Lower lobe of right lung (tissue), 2 donors: Measurements from ENCODE around the gene MLC1. TPM values are rescaled to one million over a fixed set of nuclear protein-coding genes. Genes with fewer than 3 reads are reported as not detected.
A peak's percentile ranks its signal among the peaks of the same experiment; 100 is the strongest.

Experiments
- ATAC-seq, 2 donors: fragments of 200-7000 bp; cut with Tn5 transposase; one replicate each; pipeline ENCODE4 v1.9.1; 2020 to 2022; ENCODE audit warnings: mild to moderate bottlenecking in 2 of 2, moderate library complexity in 2 of 2
- DNase-seq: peaks from one replicate; pipeline ENCODE4 v3.0.0-alpha.2; 2020
- H3K27ac ChIP-seq: fragments of 200-600 bp; one replicate; pipeline ENCODE4 v1.8.0; 2022
- H3K27me3 ChIP-seq: fragments of 200-600 bp; one replicate; pipeline ENCODE4 v1.8.0; 2022; ENCODE audit warnings: low read depth
- H3K36me3 ChIP-seq: fragments of 200-600 bp; one replicate; pipeline ENCODE4 v1.8.0; 2022; ENCODE audit warnings: mild to moderate bottlenecking
- H3K4me1 ChIP-seq: fragments of 200-600 bp; one replicate; pipeline ENCODE4 v1.8.0; 2022
- H3K4me3 ChIP-seq: fragments of 200-600 bp; one replicate; pipeline ENCODE4 v1.8.0; 2022; ENCODE audit warnings: mild to moderate bottlenecking
- H3K9me3 ChIP-seq: fragments of 200-600 bp; one replicate; pipeline ENCODE4 v1.8.0; 2022
- intact Hi-C: fragments of 100-400 bp; cut with DNase I; formaldehyde crosslinking; loops from one replicate; pipeline ENCODE4 v1.11.0; 2022
- total RNA-seq: library from RNA; stranded (reverse); fragmentation: NEBNext Ultra II Directional; extraction: Animal tissue kit (Norgen Biotek cat#: 25700); gene quantifications from one replicate; pipeline ENCODE4 v1.2.1, GENCODE V29; 2021
- TF ChIP-seq, protein P1 (sequence below): fragments of 200-600 bp; IDR thresholded peaks from one replicate; pipeline ENCODE4 v1.8.0; 2022; ENCODE audit warnings: antibody characterized with exemption, mild to moderate bottlenecking
- donor health status: DM: no; HTN: yes; CAD: no; lungs with severe emphysema.

Gene MLC1
- total RNA-seq, 1 donor from 2014 or later: 3.2 TPM

DNA sequence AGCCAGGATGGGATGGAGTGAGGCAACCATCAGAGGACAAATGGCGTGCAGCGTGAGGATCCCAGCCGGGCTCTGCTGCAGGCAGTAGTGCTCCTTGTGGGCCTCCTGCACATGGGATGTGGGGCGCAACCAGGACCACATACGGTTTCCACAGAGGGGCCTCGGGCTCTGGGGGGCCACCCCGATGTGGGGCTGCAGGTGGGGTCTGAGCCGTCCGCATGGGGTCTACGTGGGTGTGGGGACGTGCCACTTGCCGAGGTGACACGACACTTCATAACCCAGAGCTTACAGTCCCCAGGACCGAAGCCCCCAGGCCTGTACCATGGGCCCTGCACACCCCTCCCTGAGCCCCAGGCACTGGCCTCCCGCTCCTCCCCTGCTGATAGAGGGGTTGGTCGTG, 37.9 kb downstream of the MLC1 start:
- Histone ChIP-seq H3K36me3 (no peaks in the 10 kb centered on the region), H3K27me3 (peaks cover 14% of the 10 kb centered on the region), H3K4me1 (no peaks in the 10 kb centered on the region), H3K27ac (no peak overlapping the region), H3K9me3 (no peaks in the 10 kb centered on the region), H3K4me3 (no peak overlapping the region)
- no peak for ATAC-seq
- TF ChIP-seq, protein P1, sequence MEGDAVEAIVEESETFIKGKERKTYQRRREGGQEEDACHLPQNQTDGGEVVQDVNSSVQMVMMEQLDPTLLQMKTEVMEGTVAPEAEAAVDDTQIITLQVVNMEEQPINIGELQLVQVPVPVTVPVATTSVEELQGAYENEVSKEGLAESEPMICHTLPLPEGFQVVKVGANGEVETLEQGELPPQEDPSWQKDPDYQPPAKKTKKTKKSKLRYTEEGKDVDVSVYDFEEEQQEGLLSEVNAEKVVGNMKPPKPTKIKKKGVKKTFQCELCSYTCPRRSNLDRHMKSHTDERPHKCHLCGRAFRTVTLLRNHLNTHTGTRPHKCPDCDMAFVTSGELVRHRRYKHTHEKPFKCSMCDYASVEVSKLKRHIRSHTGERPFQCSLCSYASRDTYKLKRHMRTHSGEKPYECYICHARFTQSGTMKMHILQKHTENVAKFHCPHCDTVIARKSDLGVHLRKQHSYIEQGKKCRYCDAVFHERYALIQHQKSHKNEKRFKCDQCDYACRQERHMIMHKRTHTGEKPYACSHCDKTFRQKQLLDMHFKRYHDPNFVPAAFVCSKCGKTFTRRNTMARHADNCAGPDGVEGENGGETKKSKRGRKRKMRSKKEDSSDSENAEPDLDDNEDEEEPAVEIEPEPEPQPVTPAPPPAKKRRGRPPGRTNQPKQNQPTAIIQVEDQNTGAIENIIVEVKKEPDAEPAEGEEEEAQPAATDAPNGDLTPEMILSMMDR: no peak
- no peak for DNase-seq
- intact Hi-C loops: no loop called here

DNA sequence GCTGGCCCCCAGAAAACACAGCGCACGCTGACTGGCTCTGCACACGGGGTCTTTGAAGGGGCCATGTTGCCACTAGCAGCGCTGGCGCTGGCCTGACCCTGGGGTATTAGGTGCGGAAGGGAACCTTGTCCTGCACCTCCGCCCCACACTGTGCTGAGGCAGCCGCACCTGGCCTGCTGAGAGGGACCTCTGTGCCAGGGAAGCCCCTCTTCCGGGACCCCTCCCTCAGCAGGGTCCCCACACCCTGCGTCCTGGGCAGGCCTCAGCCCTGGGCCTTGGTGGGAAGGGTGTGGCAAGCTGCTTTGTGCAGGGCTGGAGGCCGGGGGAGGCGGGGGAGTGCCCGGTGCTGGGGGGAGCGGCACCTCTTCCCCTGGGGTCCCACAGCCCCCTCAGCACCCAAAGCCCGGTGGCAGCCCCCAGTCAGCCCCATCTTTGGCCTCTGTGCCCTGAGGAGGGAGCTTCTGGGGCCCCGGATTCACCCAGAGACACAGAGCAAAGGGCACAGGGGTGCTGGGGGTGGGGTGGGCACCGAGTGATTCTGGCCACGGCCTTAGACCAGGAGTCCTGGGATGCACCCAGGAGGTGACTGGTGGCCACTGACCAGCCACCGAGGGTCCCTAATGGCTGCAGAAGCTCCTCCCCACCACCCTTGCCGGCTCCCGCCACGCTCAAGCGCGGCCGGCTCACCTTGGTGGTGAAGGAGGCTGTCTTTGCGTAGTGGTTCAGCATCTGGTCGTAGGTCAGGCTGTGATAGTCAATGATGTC, 38.6 kb downstream of the MLC1 start:
- ATAC-seq (peak in 1 of 2 donors; percentile 32), DNase-seq (no peak)
- no peaks in the 10 kb centered on the region for H3K4me1 ChIP-seq
- H3K27me3 ChIP-seq: peaks cover 18% of the 10 kb centered on the region
- no peaks in the 10 kb centered on the region for H3K9me3 ChIP-seq
- H3K27ac ChIP-seq: no peak overlapping the region
- TF ChIP-seq, protein P1: no peak
- intact Hi-C loops: no loop called here
- H3K36me3 ChIP-seq: no peaks in the 10 kb centered on the region
- no peak overlapping the region for H3K4me3 ChIP-seq

DNA sequence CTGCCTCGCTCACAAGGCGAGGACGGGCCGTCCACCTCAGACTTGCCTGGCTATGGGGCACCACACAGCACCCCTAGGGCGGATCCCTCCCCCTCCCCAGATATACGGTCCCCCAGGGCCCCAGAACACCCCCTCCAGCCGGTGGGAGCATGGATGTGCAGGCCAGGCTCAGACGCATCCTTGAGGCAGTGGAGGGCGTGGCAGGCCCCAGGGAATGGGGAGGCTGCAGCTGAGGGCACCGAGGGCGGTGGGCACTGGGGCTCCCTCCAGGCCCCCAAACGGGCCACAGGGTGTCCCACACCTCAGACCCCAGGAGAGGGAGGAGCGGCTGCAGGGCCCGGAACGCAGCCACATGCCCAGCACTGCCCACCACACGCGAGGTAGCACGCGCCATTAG, 39.2 kb downstream of the MLC1 start:
- DNase-seq: no peak
- no peaks in the 10 kb centered on the region for H3K9me3 ChIP-seq
- TF ChIP-seq, protein P1: no peak
- H3K27ac ChIP-seq: no peak overlapping the region
- ATAC-seq: peak in 1 of 2 donors; percentile 4
- peaks cover 20% of the 10 kb centered on the region for H3K27me3 ChIP-seq
- no peaks in the 10 kb centered on the region for H3K4me1 ChIP-seq
- no peaks in the 10 kb centered on the region for H3K36me3 ChIP-seq
- intact Hi-C loops: no loop called here
- H3K4me3 ChIP-seq: no peak overlapping the region

DNA sequence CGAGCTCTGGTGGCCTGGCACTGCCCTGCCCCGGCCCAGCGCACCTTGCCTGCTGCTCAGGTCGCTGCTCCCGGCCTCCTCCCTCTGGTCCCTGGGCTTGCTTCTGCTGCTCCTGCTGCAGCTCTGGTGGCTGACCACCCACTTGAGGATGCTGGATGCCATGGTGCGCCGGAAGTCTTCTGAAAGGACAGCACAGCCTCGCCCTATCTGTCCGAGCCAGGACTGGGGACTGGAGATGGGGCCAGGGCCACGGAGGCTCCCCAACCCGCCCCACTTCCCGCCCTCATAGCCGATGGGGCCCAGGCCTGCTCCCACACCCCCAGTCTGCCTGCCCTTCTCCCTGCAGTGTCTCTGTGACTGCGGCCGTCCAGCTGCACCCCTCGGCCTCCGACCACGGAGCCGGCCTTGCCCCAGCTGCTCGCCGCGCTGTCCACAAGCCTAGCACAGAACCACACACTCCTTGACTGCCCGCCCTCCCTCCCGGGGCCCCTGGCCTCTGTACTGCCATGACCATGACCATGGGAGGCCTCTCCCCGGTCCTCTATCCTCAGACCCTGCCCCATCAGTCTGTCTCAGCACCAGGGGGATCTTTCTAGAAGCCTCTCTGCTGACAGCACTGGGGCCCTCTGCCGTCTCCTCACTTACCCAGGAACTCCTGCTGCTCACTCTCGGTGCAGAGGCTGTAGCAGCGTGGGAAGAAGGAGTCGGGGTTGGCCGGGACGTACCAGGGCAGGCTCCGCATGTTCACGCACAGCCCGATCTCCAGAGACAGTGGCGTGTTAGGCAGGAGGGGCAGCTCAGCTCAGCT, 39.8 kb downstream of the MLC1 start:
- ATAC-seq: peak in 1 of 2 donors; percentile 4
- TF ChIP-seq, protein P1: no peak
- Histone ChIP-seq H3K36me3 (no peaks in the 10 kb centered on the region), H3K9me3 (no peaks in the 10 kb centered on the region), H3K4me1 (no peaks in the 10 kb centered on the region), H3K27me3 (peaks cover 20% of the 10 kb centered on the region), H3K4me3 (no peak overlapping the region), H3K27ac (no peak overlapping the region)
- DNase-seq: no peak
- intact Hi-C loops: no loop called here

DNA sequence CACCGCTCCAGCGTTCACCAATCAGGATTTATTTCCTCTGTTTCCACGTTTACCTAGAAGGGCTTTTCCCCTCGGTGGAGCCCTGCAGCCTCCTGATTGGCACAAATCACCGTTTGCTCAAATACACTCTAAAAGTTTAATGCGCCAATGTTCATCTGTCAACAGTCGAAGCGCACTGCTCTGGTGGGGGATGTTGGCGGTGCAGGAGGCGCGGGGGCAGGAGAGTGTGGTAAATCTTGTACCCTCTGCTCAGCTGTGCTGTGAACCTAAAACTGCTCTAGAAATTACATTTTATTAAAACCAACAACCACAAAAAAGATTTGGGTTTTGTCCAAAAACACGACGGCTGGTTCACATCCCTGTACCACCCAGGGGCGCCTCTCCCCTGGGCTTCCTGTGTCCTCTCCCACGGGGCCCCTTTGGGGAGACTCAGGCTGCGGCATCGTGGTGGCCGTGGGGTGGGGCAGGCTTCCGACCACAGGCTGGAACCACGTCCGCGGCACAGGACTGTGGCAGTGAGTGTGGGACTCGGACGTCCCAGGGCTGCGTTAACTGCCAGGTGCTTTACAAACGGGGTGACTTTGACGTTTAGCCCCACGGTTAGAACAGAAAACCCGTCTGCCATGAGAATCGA, 40.6 kb downstream of the MLC1 start:
- H3K4me1 ChIP-seq: no peaks in the 10 kb centered on the region
- H3K27me3 ChIP-seq: peaks cover 20% of the 10 kb centered on the region
- no peak overlapping the region for H3K4me3 ChIP-seq
- no peak for ATAC-seq
- H3K9me3 ChIP-seq: no peaks in the 10 kb centered on the region
- intact Hi-C loops: no loop called here
- DNase-seq: no peak
- H3K36me3 ChIP-seq: no peaks in the 10 kb centered on the region
- no peak overlapping the region for H3K27ac ChIP-seq
- TF ChIP-seq, protein P1: no peak
